ENCODE data around the gene DEGS1. TPM values are rescaled to one million over a fixed set of nuclear protein-coding genes. Genes with fewer than 3 reads are reported as not detected.

Gene DEGS1
- total RNA-seq, 1 experiment from 2014 or later, result 59.8 TPM

- H3K18ac ChIP-seq (ENCODE audit: insufficient read length, low read depth, low read length), result no peak overlapping the region
- H4K20me1 ChIP-seq (ENCODE audit: control insufficient read depth, insufficient read depth, insufficient read length), result no peaks in the 10 kb centered on the region
- no peak overlapping the region for H2BK15ac ChIP-seq (ENCODE audit: low read depth, low read length)
- no peak overlapping the region for H3K4me2 ChIP-seq (ENCODE audit: insufficient read depth, insufficient read length, low read length)
- H2BK120ac ChIP-seq (ENCODE audit: low read depth, low read length, poor library complexity, severe bottlenecking), result no peak overlapping the region
- TF ChIP-seq CTCF (conservative IDR thresholded peaks at IDR 0.05), result no peak
- H2BK20ac ChIP-seq (ENCODE audit: low read depth, low read length, poor library complexity, severe bottlenecking), result no peak overlapping the region
- H4K91ac ChIP-seq (ENCODE audit: insufficient read length, low read depth, low read length), result no peak overlapping the region
- no peak overlapping the region for H3K27ac ChIP-seq (ENCODE audit: insufficient read length, low read depth, low read length)
- H3K56ac ChIP-seq (ENCODE audit: insufficient read length, low read depth, low read length), result no peak overlapping the region
- no peaks in the 10 kb centered on the region for H3K79me2 ChIP-seq (ENCODE audit: insufficient read depth, low read length)
- no peak overlapping the region for H3K9ac ChIP-seq (ENCODE audit: extremely low read depth, insufficient read length, low read length)
- H3K79me1 ChIP-seq (ENCODE audit: insufficient read depth, low read depth, low read length, poor library complexity, severe bottlenecking), result no peaks in the 10 kb centered on the region
- no peak overlapping the region for H4K8ac ChIP-seq (replicated peaks; ENCODE audit: insufficient read length, low read depth, low read length)
- no peak overlapping the region for H2BK12ac ChIP-seq (ENCODE audit: insufficient read length, low read depth, low read length)
- Mint-ChIP-seq H3K4me3 (no peak overlapping the region), H3K36me3 (ENCODE audit: insufficient read depth in 1 of 3, low read depth in 3 of 3) (no peaks in the 10 kb centered on the region), H3K4me1 (peaks cover 30% of the 10 kb centered on the region in 2 experiments), H3K27ac (no peak overlapping the region), H3K27me3 (ENCODE audit: low read depth) (peaks cover 1% of the 10 kb centered on the region), H3K9me3 (no peaks in the 10 kb centered on the region)
- H3K14ac ChIP-seq (ENCODE audit: insufficient read depth, low read length), result no peak overlapping the region
- H2AFZ ChIP-seq (ENCODE audit: low read length), result no peak overlapping the region
- no CpG with 5 or more reads among the region's 8 CpGs for WGBS (ENCODE audit: extremely low coverage, insufficient read length, low lambda C conversion rate)
- no peak for DNase-seq
- no peaks in the 10 kb centered on the region for H3K27me3 ChIP-seq (ENCODE audit: insufficient read depth, low read length)
- no peak overlapping the region for H4K5ac ChIP-seq (ENCODE audit: insufficient read length, low read depth, low read length)
- no peak overlapping the region for H2BK5ac ChIP-seq (ENCODE audit: insufficient read length, low read length)
- H3K4me1 ChIP-seq (ENCODE audit: insufficient read depth, low read length), result no peaks in the 10 kb centered on the region; the same call in none of the 2 replicates
- H3K23ac ChIP-seq (ENCODE audit: insufficient read length, low read depth, low read length), result no peak overlapping the region
- no peak overlapping the region for H3K4ac ChIP-seq (ENCODE audit: low read depth, low read length)
- H3K23me2 ChIP-seq (ENCODE audit: insufficient read length, low read depth, low read length, poor library complexity, severe bottlenecking), result no peaks in the 10 kb centered on the region
- no peak overlapping the region for H3T11ph ChIP-seq (ENCODE audit: low read length)
- no peaks in the 10 kb centered on the region for H3K9me3 ChIP-seq (ENCODE audit: control insufficient read depth, low read depth, low read length)
- H2AK5ac ChIP-seq (ENCODE audit: insufficient read length, low read length), result no peak overlapping the region
These were observed 33.3 kb downstream of the DEGS1 start for GRCh38 chr1:224216382-224216781.
